Measurements from ENCODE around the gene EPHB2.
"Not testable (repeated sequence)": the region's sequence is repeated elsewhere in the genome, so short reads cannot be mapped to it uniquely, and the experiment has no call there.

The EPHB2 gene

DNA sequence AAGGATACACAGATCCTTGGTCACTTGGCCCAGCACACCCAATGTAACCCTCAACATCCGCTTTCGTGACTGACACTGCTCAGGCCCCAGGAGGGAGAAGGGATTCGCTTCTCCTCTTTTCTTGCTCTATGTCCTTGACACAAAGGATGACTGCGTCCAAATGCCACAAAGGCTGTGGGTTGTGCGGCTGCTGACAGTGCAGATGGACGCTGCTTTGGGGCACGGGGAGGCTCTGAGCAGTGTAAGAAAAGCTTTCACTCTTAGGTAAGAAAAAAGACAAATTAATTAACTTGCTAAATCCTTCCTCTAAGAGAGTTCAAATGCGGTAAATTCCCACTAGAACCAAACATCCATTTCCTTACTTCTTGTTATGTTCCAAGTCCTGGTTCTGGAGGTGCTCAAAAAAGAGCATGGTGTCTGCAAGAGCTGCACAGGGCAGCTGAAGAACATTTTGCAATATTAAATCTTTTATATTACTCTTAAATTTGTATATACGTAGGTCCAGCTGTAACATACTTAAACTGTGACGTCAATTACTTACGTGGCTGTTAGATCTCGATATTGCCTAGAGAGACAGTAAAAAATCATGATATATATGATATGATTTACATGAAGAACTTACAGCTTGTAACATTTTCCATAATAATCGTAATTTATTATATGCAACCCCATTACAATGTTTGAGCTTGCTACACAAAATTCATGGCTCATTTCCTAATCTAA lies 19.4 kb upstream of the EPHB2 start:
- DNase-seq (ENCODE audit: low spot score), result no peak

DNA sequence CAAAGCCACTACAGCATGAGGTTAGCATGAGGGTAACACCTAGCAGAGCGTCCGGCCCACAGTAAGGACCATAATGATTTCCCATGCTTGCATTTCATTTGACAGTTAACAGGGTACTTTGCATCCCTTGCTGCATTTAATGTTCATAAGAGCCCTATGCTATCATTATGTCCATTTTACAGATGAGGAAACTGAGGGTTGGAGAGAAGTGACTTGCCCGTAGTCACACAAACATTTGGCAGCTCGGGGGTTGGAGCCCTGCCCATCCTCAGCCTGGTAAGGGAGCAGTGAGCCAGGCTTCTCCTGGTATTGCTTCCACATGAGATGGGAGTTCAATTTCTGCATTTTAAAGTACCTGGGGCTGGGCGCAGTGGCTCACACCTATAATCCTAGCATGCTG lies 16.5 kb upstream of the EPHB2 start:
- no peak for DNase-seq (ENCODE audit: low spot score)

DNA sequence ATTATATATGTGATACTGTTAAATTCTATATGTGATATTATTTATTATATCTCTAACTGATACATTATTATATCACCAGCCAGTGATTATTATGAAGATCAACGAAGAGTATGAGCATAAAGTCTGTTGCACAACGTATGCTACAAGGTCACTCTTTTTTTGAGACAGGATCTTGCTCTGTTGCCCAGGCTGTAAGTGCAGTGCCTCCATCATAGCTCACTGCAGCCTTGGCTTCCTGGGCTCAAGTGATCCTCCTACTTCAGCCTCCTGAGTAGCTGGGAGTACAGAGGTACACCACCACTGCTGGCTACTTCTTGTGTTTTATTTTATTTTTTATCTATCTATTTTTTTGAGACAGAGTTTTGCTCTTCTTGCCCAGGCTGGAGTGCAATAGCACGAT lies 14.0 kb upstream of the EPHB2 start:
- no peak for DNase-seq (ENCODE audit: low spot score)

DNA sequence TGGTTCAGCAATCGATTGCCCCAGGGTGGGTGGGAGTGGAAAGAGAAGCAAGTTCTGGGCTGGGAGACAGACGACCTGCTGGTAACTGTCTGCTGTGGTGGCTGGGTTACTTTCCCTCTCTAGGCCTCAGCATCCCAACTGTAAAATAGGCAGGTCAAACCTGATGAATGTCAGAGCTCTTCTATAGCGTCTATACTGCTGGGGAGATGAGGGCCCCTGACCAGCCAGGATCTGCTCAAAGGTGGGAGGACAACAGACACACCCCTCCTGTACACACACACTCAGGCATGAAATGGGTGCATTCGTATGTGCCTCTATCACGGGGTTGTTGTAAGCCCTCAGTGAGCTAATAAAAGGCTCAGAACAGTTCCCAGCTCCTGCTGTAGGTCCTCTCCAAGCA lies 12.7 kb upstream of the EPHB2 start:
- no peak for DNase-seq (ENCODE audit: low spot score)

DNA sequence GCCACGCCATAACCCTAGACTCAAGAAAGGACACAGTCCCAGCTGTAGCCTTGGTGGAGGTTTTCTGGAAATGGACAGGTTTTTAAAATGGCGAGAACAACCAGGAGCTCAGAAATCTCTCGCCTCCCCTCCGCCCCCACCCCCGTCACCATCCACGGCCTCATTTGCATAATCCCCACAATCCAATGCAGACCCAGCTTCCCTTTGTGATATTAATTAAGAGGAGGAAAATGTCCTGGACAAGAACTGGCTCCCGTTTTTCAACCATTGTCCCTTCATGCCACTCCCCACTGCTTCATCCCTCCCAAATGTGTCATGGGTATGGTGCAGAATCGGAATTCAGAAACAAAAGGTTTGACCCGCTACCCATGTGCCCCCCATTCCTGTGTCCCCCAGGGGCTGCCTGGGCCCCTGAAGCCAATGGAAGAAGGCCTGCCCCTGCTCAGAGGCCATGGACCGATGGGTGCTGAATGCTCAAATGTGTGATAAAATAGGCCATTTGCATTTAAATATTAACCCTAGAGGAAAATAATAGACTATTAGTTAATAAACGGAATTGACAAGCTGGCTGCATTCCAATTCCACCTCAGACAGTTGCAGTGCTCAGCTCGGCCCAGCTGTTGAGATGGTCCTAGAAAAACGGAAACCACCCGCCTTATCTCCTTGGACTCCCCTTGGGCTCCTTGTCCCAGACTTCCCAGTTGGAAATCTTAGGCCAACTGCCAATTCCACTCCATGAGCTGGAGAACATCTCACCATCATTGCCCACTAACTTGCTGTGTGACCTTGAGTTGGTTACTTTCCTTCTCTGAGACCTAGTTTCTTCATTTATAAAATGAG lies 10.7 kb upstream of the EPHB2 start:
- DNase-seq (ENCODE audit: low spot score), result no peak

DNA sequence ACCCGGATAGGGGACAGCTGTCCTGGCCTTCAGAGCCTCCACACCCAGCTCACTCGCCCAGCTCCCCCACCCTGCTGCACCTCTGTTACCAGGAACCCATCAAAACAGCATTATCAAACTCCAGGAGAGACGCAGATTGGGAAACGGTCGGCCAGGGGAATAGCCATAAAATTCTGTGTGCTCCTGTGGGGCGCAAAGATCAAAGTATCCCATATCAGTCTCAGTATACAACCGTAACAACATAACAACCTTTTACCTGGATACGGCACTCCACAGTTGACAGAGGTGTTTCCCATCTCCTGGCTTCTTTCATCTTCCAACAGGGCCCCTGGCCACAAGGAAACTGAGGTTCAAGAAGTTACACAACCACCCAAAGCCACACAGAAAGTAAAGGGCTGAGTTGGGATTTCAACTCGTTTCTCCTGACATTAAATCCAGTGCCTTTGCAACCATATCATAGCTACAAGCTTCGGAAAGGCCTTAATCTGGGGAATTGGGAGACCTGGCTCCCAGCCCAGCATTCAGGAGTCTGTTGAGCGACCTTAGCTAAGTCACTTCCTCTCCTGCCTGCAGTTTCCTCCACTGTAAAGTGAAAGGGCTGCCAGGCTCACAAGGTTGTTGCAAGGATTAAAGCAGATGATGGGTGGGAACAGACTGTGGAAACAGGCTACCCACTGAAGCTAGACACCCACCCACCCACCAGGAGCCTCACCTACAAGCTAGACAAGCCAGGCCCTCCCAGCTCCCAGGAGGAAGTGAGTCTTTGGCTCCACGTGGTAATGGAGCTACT lies 8.1 kb upstream of the EPHB2 start:
- no peak for DNase-seq (ENCODE audit: low spot score)

DNA sequence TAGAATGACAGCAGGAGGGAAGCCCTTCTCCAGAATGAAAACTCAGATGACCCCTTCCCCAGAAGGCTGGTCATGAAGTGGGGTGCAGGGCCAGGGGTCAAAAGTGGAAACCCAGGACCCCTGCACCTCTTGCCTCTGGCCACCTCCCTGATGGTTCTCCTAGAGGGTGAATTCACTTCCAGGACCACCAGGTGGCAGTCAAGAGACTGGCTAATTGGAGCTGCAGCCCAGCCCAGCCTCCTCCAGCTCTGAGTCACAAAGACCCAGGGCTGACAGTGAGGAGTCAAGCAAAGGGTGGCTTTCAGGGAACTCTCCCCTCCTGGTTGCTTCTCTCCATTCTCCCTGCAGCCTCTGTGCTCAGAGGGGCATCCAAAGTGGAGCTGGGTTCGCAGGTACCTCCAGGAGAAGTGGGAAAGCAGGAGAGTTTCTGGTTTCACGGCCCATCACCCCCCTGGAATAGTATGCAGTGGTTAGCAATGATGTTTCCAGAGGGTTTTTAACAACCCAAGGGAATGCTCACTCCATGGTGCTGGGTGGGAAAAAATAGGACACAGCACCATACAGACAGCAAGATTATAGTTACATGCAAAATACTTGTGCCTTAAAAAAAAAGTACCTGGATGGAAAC lies 6.1 kb upstream of the EPHB2 start:
- DNase-seq (ENCODE audit: low spot score), result peak; percentile 85

DNA sequence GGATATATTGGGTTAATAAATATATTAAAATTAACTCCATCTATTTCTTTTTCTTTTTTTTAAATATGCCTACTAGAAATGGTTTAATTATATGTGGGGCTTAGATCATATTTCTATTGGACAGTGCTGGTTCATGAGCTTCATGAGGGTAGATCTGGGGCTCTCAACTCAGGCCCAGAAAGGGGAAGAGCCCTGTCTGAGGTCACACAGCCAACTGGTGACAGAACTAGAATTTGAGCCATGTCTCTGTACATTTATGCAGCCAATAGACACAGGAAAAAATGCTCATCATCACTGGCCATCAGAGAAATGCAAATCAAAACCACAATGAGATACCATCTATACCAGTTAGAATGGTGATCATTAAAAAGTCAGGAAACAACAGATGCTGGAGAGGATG lies 5.1 kb upstream of the EPHB2 start:
- no peak for DNase-seq (ENCODE audit: low spot score)

DNA sequence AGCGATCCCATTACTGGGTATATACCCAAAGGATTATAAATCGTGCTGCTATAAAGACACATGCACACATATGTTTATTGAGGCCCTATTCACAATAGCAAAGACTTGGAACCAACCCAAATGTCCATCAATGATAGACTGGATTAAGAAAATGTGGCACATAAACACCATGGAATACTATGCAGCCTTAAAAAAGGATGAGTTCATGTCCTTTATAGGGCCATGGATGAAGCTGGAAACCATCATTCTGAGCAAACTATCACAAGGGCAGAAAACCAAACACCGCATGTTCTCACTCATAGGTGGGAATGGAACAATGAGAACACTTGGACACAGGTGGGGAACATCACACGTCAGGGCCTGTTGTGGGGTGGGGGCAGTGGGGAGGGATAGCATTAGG lies 4.5 kb upstream of the EPHB2 start:
- DNase-seq (ENCODE audit: low spot score), result not testable (repeated sequence)

DNA sequence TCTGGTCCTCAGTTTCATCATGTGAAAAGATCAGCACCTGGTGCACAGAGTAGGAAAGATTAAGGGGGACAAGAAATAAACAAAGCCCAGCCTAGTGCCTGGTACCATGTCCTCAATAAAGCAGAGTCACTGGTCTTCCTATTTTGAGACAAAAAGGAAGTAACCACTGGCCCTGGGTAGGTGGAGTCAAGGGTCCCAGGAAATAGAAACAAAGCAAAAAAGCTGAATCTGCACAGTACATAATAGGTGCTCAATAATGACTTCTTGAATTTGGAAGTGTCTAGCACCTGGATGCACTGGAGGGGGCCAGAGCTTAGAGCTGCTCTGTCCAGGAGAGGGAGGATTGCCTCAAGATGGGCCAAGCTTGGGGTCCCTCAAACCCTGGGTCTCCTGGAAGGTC lies 1.9 kb upstream of the EPHB2 start:
- no peak for DNase-seq (ENCODE audit: low spot score)

DNA sequence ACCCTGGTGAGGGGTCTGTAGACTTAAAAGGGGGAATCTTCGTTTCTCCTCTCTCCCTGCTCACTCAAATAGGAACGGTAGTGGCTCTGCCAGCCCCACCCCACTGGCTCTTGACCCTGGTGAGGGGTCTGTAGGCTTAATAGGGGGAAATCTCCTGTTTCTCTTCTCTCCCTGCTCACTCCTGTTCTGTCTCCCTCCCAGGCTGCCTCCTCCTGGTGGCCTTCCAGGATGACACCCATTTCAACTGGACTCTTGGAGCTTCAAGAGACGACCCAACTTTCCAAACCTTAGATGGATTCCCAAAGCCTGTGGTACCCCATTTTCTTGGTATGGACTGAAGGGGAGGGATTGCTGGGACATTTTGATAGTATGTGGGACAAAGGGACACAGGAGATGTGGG lies 1.4 kb upstream of the EPHB2 start:
- DNase-seq (ENCODE audit: low spot score), result no peak

DNA sequence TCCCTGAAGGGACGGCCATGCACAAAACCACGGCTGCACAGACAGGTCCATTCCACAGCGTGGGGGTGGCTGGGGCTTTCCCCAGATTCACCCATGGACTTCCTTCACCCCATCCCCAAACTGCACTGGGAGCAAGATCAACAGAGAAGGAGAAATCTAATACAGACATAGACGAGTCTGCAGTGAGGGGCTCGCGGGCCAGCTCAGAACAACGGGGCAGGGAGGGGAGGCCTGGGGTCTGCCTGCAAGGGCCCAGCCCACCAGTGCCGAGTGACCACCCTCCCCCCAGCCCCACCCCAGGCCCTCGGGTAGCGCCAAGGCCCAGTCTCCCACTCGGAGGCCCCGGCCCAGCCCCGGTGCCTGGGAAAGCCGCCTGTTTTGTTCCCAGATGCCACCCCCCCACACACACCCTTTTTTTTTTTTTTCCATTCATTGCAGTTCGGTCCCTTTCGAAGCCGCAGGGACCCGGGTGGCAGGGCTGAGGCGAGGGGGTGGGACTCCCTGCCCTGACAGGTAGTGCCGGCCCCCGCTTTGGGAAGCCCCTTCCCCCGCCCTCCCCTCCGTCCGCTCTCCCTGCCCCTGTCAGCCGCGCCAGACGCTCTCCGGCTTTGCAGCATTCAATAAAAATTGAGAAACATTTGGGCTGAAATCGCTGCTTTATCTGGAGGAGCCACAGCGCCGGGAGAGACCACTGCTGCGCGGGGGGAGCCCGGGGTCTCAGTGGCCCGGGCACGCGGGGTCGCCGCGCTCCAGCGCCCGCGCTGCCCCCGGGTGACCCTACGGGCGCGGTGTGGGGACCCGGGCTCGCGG lies 543 bp upstream of the EPHB2 start:
- DNase-seq (ENCODE audit: low spot score), result peak; percentile 47

DNA sequence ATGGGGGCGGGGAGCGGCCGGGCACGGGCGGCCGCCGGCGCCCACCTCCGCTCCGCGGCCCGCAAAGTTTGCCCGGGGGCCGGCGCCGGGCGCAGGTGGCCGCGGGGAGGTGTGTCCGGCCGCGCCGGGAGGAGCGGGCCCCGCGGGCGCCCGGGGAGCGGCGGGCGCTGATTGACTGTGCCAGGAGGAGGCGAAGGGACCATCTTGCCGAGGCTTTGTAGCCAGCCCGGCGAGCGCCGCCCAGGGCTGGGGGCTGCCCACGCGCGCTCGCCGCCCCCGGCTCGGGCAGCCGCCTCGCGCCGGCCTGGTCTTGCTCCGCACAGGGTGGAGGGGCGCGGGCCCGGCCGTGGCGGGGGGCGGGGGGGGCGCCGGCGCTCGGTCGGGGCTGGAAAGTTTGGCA lies 432 bp downstream of the EPHB2 start:
- peak; percentile 75 for DNase-seq (ENCODE audit: low spot score)

DNA sequence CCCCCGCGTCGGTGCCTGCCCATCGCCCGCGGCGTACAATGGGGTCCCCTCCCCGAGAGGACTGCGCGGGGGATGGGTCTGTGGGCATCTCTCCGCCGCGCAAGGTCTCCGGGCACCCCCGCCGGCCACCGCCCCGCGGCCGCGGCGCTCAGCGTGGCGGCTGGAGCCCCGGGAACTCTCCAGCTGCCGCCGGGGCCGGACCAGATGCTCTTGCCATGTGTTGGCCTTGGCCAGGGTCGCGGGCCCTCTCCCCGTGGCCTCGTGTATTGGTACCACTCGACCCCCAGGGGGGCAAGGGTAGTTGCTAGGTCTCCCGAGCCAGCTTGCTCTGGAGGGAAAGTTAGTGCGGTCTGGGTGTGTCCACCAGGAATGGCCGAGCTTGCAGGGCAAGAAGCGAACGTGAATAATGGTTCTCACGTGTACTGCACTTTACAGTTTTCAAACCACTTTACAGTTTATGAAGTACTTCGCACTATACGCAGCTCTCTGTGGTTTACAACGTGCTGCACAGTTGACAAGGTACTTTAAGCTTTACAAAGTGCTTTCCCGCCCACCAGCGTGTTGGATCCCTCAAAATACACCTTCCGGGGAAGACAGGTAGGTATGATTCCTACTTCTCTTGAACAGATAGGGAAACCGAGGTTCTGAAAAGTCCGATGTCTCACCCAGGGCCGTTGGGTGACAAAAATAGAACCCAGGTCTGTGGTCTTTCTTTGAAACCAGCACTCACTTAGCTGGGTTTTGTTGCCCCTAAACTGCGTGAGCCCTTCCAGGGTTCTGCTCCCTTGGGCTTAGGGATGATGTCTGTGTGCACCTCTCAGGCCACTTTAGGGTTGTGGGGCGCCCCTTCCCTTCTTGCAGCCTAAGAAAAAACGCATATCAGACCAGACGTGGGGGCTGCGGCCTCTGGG lies 1.2 kb downstream of the EPHB2 start:
- no peak for DNase-seq (ENCODE audit: low spot score)

DNA sequence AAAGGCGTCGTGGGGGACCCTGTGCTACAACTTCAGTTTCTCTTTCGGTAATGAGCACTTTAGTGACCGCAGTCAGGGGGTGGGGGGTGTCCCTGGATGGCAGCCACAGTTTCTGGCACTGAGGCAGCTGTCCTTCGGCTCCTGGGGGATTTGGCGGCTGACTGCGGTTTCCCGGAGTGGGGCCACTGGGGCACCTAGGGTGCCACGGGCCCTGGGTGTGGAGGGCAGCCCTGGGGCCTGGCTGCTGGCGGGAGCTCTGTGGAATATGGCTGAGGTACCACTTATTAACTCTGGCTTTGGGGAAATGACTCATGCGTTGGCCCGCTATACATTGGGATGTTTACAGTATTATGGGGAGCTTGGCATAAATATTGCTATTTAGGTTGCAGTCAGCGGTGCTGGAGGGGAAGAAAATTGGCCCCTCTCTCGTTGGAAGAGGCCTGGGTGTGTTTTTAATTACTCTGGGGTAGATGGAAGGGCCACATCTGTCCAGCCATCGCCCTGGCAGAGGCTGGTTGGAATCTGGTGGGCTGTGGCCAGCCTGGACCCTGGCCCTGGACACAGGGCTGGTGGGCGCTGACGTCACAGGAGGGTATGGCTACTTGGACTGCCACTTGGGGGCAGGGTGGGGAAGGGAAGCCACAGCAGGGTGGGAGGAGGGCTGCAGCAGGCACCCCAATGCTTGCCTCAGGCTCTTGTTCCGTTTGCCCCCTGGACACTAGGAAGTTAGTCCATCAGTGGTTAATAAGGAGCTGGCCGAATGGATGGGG lies 2.0 kb downstream of the EPHB2 start:
- no peak for DNase-seq (ENCODE audit: low spot score)

DNA sequence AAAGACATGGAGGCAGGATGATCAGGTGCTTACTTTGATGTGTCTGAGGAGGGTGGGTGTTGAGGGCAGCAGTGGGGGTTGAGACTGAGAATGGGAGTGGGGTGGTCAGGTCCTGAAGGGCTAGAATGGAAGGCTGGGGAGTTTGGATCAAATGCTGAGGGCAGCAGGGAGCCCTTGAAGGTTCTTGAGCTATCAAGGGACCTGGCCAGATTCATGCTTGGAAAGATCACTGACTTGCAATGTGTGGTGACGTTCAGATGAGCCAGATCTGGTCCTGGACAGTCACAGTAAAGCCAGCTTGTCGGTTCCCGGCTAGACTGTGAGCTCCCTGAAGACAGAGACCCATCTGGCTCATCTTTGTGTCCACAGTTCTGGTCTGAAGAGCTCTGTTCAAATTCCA lies 3.8 kb downstream of the EPHB2 start:
- no peak for DNase-seq (ENCODE audit: low spot score)

DNA sequence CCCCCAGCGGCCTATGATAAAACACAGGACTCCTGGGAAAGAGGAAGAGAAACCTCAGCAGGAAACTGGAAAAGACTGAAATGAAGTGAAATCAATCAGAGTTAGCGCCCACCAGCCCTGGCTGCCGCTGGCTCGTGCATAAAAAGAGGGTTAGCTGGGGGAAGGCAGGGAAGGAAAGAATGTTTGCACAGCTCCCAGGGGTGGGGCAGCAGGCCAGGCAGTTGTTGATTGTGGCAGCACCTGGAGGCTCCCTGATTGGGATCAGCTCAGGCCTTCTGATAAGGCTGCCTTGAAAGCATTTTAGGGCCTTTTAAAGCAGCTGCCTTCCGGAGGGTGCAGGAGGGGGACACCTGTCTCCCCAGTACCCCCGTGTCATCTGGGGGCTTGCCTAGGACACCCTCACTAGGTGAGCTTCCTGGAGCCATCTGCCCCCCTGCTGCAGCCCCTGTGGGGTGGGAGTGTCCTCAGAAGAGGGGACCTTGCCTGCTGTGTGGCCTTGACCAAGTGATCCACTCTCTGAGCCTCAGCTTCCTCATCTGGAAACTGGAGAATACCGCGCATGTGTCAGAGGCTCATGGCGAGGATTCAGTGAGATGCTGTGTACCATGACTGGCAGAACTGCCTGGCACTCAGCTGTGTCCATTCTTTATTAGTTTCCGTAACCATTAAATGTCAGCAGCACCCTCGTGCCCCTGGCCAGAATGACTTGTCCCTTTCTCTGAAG lies 6.6 kb downstream of the EPHB2 start:
- no peak for DNase-seq (ENCODE audit: low spot score)

DNA sequence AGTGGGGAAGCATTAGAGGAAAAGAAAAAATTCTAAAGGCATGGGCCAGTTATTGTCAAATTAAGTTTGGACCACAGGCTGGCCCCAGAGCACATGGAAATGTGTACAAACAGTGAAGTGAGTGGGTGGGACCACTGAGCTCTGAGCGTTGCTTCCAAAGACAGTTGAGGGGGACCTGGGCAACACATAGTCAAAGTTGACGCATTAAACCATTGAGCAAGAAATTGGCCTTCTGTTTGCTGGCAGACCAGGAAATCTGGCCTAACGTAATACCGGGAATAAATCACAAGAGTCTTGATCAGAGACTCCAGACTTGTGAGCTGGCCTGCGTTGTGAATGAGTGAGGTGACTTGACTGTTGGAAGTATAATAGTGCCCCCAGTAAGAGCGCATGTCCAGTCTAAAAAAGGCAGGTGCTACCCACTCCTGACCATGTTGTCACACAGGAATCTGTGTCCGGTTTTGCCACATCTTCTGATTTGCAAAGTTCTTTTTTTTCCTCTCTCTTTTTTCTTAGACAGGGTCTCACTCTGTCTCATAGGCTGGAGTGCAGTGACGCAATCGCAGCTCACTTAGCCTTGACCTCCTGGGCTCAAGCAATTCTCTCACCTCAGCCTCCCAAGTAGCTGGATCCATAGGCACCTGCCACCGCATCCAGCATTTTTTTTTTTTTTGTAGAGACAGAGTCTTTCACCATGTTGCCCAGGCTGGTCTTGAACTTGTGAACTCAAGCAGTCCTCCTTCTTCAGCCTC lies 10.7 kb downstream of the EPHB2 start:
- DNase-seq (ENCODE audit: low spot score), result no peak

All from D341Med (cell line).